Liver (tissue), 3 donors: ENCODE results near the gene NISCH.

Source experiments
- HNF4A ChIP-seq, 2 donors: conservative IDR thresholded peaks; 2 replicates each; pipeline ENCODE4 v1.6.1; 2016; ENCODE audit warnings: antibody characterized with exemption in 2 of 2, mild to moderate bottlenecking in 2 of 2
- HNF4G ChIP-seq: IDR thresholded peaks from 2 replicates; pipeline ENCODE4 v1.6.1; 2016; ENCODE audit warnings: antibody characterized with exemption
- NR2F2 ChIP-seq: IDR thresholded peaks from 2 replicates; pipeline ENCODE4 v1.6.1; 2016; ENCODE audit warnings: antibody characterized with exemption
- RAD21 ChIP-seq, 2 donors: IDR thresholded peaks; 2 replicates each; pipeline ENCODE4 v1.6.1; 2016; ENCODE audit warnings: antibody characterized with exemption in 2 of 2, mild to moderate bottlenecking in 2 of 2
- REST ChIP-seq: IDR thresholded peaks from 2 replicates; pipeline ENCODE4 v1.6.1; 2016; ENCODE audit warnings: antibody characterized with exemption, mild to moderate bottlenecking
- SP1 ChIP-seq: IDR thresholded peaks from 2 replicates; pipeline ENCODE4 v1.6.1; 2018; ENCODE audit warnings: antibody characterized with exemption, mild to moderate bottlenecking
- TAF1 ChIP-seq: conservative IDR thresholded peaks from 2 replicates; pipeline ENCODE4 v1.6.1; 2016; ENCODE audit warnings: antibody characterized with exemption, mild to moderate bottlenecking
- YY1 ChIP-seq: IDR thresholded peaks from 2 replicates; pipeline ENCODE4 v1.6.1; 2016; ENCODE audit warnings: antibody characterized with exemption, mild to moderate bottlenecking
- TF ChIP-seq, protein P1 (sequence below): fragments of 150-350 bp; IDR thresholded peaks from 2 replicates; pipeline ENCODE4 v1.5.1; 2017; ENCODE audit warnings: improper control_type of control experiment, low read depth, low read length; ENCODE audit not compliant: missing input control
- donor health status: healthy.
- donor health status: healthy.

DNA sequence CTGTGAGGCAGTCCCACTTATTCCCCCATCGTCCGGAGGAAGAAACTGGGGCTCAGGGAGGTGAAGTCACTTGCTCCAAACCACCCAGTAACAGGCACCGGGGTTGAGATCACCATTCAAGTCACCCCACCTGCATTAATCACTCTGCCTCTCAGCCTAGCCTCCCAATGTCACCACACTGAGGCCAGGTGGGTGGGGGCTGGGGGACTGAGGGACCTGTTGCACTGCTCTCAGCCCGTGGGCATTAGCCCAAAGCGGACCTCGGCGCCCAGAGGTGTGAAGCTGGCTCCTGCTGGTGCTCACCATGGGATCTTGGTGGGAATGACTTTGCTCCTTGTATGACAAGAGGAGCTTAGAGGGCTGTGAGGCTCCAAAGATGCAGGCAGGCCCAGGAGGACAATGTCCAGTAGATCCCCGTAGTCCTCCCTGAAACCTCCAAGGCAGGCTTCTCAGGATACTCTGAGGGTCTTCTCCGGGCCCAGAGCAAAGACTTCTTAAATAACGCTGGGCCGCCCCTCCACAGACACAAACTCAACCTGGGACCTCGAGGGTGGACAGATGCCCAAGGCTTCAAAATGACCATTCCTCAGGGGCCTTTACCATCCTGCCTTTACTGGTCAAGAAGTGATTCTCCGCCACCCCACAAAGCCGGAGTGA lies 76.6 kb downstream of the NISCH start:
- TF ChIP-seq, protein P1, sequence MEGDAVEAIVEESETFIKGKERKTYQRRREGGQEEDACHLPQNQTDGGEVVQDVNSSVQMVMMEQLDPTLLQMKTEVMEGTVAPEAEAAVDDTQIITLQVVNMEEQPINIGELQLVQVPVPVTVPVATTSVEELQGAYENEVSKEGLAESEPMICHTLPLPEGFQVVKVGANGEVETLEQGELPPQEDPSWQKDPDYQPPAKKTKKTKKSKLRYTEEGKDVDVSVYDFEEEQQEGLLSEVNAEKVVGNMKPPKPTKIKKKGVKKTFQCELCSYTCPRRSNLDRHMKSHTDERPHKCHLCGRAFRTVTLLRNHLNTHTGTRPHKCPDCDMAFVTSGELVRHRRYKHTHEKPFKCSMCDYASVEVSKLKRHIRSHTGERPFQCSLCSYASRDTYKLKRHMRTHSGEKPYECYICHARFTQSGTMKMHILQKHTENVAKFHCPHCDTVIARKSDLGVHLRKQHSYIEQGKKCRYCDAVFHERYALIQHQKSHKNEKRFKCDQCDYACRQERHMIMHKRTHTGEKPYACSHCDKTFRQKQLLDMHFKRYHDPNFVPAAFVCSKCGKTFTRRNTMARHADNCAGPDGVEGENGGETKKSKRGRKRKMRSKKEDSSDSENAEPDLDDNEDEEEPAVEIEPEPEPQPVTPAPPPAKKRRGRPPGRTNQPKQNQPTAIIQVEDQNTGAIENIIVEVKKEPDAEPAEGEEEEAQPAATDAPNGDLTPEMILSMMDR: no peak
- TF ChIP-seq NR2F2: no peak
- TF ChIP-seq RAD21 (IDR thresholded peaks at IDR 0.05): no peak
- TF ChIP-seq SP1: no peak
- no peak for TF ChIP-seq HNF4A (conservative IDR thresholded peaks at IDR 0.05)
- no peak for TF ChIP-seq HNF4G
- no peak for TF ChIP-seq TAF1
- no peak for TF ChIP-seq YY1
- TF ChIP-seq REST: no peak
